ENCODE measurements around the gene RAD9A. TPM values are rescaled to one million over a fixed set of nuclear protein-coding genes. Genes with fewer than 3 reads are reported as not detected.

Gene RAD9A
- total and polyA plus RNA-seq, 2 of the 4 experiments (the other 2 are of a cell fraction): 2.0 to 10.3 TPM

DNA sequence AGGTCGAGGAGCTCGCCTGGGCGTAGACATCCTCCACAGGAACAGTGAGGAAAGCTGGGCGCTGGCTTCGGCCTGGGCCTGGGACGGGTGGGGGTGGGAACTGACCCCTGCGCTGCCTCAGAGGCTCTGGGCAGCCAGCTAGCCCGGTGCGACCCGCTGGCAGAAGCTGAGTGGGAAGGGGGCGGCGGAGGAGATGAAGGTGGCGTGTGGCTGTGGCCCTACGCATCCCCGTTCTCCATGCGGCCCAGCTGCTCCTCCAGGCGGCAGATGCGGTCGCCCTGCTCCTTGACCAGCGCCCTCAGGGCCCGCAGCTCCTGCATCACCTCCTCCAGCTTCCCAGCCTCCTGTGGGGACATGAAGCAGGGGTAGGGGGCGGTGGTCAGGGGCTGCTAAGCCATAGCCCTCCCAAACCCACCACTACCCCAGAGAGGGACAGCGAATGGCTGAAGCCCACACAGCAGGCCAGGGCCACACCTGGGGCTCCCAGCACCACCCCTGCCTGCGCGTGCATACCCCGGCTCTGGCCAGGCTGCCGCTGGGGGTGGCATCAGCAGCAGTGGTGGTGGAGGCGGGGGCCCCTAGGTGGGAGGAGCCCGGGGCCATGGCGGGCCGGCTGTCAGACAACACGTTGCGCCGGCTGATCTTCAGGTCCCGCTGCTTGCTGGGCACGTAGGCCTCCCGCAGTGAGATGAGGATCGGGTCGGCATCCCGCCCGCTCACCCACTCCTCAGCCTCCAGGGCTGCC, 46.5 kb downstream of the RAD9A start:
- Histone ChIP-seq H3K18ac (ENCODE audit: low read depth, low read length) (no peak overlapping the region), H3K4me1 (ENCODE audit: control insufficient read depth, insufficient read depth, low read length) (peaks cover 2% of the 10 kb centered on the region; the same call in 1 of the 2 replicates), H3K23ac (ENCODE audit: low read depth, low read length) (no peak overlapping the region), H3K27ac (ENCODE audit: insufficient read depth, low read length) (no peak overlapping the region), H4K8ac (ENCODE audit: low read depth in 2 of 2, low read length in 2 of 2) (no peak overlapping the region), H2AFZ (replicated peaks; ENCODE audit: low read length, poor library complexity) (no peak overlapping the region), H3K79me1 (ENCODE audit: low read depth in 1 of 2, low read length in 2 of 2) (peaks cover 8 to 26% of the 10 kb centered on the region in 2 experiments), H2BK15ac (ENCODE audit: low read depth, low read length) (no peak overlapping the region), H2BK5ac (ENCODE audit: low read depth, low read length, poor library complexity, severe bottlenecking) (no peak overlapping the region), H2AK9ac (replicated peaks; ENCODE audit: low read depth, low read length, poor library complexity) (no peak overlapping the region), H3K9me1 (ENCODE audit: insufficient read depth, low read length) (peaks cover 8% of the 10 kb centered on the region; the same call in 1 of the 2 replicates), H3K4ac (ENCODE audit: low read depth, low read length) (no peak overlapping the region), H4K5ac (ENCODE audit: low read depth, low read length) (no peak overlapping the region), H2BK20ac (ENCODE audit: low read depth, low read length) (no peak overlapping the region), H3K9me3 (ENCODE audit: control insufficient read depth, insufficient read depth, low read length) (no peaks in the 10 kb centered on the region), H3K27me3 (ENCODE audit: control insufficient read depth, insufficient read depth, low read length) (no peaks in the 10 kb centered on the region), H3K9ac (ENCODE audit: low read depth, low read length) (no peak overlapping the region), H4K91ac (ENCODE audit: insufficient read depth, low read depth, low read length) (no peak overlapping the region), H4K20me1 (ENCODE audit: insufficient read depth, low read length) (peaks cover 8% of the 10 kb centered on the region), H3K56ac (ENCODE audit: extremely low read depth, insufficient read depth, low read length) (no peak overlapping the region), H2BK120ac (ENCODE audit: low read depth, low read length) (no peak overlapping the region), H3K4me2 (ENCODE audit: low read depth, low read length) (no peak overlapping the region), H3K4me3 (ENCODE audit: insufficient read depth, low read depth, low read length) (no peak overlapping the region), H2AK5ac (ENCODE audit: low read depth, low read length) (no peak overlapping the region), H3K14ac (replicated peaks; ENCODE audit: low read depth, low read length) (no peak overlapping the region), H3K36me3 (ENCODE audit: control insufficient read depth, insufficient read depth, low read length) (peaks cover 55% of the 10 kb centered on the region)
- no TSS peak for BruUV-seq (replicated peaks)
- dilution Hi-C loops (cut with HindIII; ENCODE audit: low sequenced_read_pairs, unreplicated experiment): no loop called here
- no peak for TF ChIP-seq BHLHE40 (IDR thresholded peaks at IDR 0.05; ENCODE audit: low read depth, low read length)
- 88% methylated on average over 8 of the region's 41 CpGs; no CpG with 5 or more reads in 1 of the 2 experiments for WGBS, 2 experiments (ENCODE audit: extremely low coverage in 2 of 2, insufficient read length in 1 of 2)
- ATAC-seq (ENCODE audit: low read depth) (no peak), DNase-seq (no peak)
- POLR2A ChIA-PET (ENCODE audit: unreplicated experiment): interaction anchor here (0.5 kb wide), 1 partner anchor 31 kb away, joined by 12 read pairs; no protein-coding TSS in a partner anchor
- intact Hi-C loops (cut with micrococcal nuclease): no loop called here
- in situ Hi-C loops (cut with MboI; ENCODE audit: low sequenced_read_pairs): no loop called here
- CTCF ChIA-PET: no interaction called here
